ENCODE measurements around the gene CLCN5.

Gene CLCN5

DNA sequence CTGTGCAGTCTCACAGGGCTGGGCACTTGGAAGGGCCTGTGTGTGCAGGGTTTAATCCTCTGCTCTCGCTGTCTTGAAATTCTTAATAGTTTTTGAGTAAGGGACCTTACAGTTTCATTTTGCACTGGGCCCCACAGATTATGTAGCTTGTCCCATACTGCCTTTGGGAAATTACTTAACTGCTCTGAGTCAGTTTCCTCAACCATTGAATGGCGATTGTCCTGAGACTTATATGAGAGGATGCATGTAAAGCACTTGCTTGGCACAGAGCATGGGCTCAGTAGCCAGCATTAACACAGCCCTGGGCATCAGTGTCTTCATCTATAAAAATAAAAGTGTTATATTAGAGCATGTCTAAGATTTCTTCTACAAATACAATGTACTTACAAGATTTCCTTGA lies 55.8 kb downstream of the CLCN5 start:
- no peaks in the 10 kb centered on the region for H3K4me1 ChIP-seq (ENCODE audit: control extremely low read depth in 1 of 4, control insufficient read depth in 4 of 4, insufficient read depth in 4 of 4, low read length in 3 of 4)
- H3K4me3 ChIP-seq (ENCODE audit: control insufficient read depth in 1 of 7, extremely low read depth in 1 of 7, insufficient read depth in 4 of 7, low read depth in 2 of 7, low read length in 6 of 7): no peak overlapping the region
- CTCF ChIA-PET: no interaction called here
- WGBS (ENCODE audit: insufficient coverage): 67% methylated on average over 1 of the region's 2 CpGs
- no peak overlapping the region for H3K27ac ChIP-seq (ENCODE audit: insufficient read depth in 1 of 2, low read depth in 1 of 2, low read length in 2 of 2, poor library complexity in 1 of 2, severe bottlenecking in 2 of 2)
- H3K36me3 ChIP-seq (ENCODE audit: control insufficient read depth in 4 of 4, insufficient read depth in 4 of 4, low read length in 3 of 4): no peaks in the 10 kb centered on the region
- no peak for DNase-seq
- H3K27me3 ChIP-seq (replicated peaks in 2 of 5; ENCODE audit: control insufficient read depth in 4 of 5, insufficient read depth in 5 of 5, low read length in 4 of 5): peaks cover 0 to 6% (median 0%) of the 10 kb centered on the region in 5 experiments
- POLR2A ChIA-PET: no interaction called here
- H3K9me3 ChIP-seq (ENCODE audit: control extremely low read depth in 1 of 5, control insufficient read depth in 4 of 5, insufficient read depth in 2 of 5, low read depth in 1 of 5, low read length in 4 of 5): no peaks in the 10 kb centered on the region

- Histone ChIP-seq H3K36me3 (ENCODE audit: control insufficient read depth in 4 of 4, insufficient read depth in 4 of 4, low read length in 3 of 4) (no peaks in the 10 kb centered on the region), H3K9me3 (ENCODE audit: control extremely low read depth in 1 of 5, control insufficient read depth in 4 of 5, insufficient read depth in 2 of 5, low read depth in 1 of 5, low read length in 4 of 5) (no peaks in the 10 kb centered on the region), H3K27me3 (replicated peaks in 2 of 5; ENCODE audit: control insufficient read depth in 4 of 5, insufficient read depth in 5 of 5, low read length in 4 of 5) (no peaks in the 10 kb centered on the region), H3K4me1 (ENCODE audit: control extremely low read depth in 1 of 4, control insufficient read depth in 4 of 4, insufficient read depth in 4 of 4, low read length in 3 of 4) (no peaks in the 10 kb centered on the region), H3K4me3 (ENCODE audit: control insufficient read depth in 1 of 7, extremely low read depth in 1 of 7, insufficient read depth in 4 of 7, low read depth in 2 of 7, low read length in 6 of 7) (no peak overlapping the region), H3K27ac (ENCODE audit: insufficient read depth in 1 of 2, low read depth in 1 of 2, low read length in 2 of 2, poor library complexity in 1 of 2, severe bottlenecking in 2 of 2) (no peak overlapping the region)
- no peak for DNase-seq
- ChIA-PET POLR2A (no interaction called here), CTCF (no interaction called here)
- no CpG with 5 or more reads among the region's 3 CpGs for WGBS (ENCODE audit: insufficient coverage)
Measured at GRCh38 chrX:49986058-49986457, 63.7 kb downstream of the CLCN5 start.

- no peak for DNase-seq
- Histone ChIP-seq H3K4me3 (ENCODE audit: control insufficient read depth in 1 of 7, extremely low read depth in 1 of 7, insufficient read depth in 4 of 7, low read depth in 2 of 7, low read length in 6 of 7) (no peak overlapping the region), H3K27ac (ENCODE audit: insufficient read depth in 1 of 2, low read depth in 1 of 2, low read length in 2 of 2, poor library complexity in 1 of 2, severe bottlenecking in 2 of 2) (no peak overlapping the region), H3K9me3 (ENCODE audit: control extremely low read depth in 1 of 5, control insufficient read depth in 4 of 5, insufficient read depth in 2 of 5, low read depth in 1 of 5, low read length in 4 of 5) (no peaks in the 10 kb centered on the region), H3K36me3 (ENCODE audit: control insufficient read depth in 4 of 4, insufficient read depth in 4 of 4, low read length in 3 of 4) (no peaks in the 10 kb centered on the region), H3K4me1 (ENCODE audit: control extremely low read depth in 1 of 4, control insufficient read depth in 4 of 4, insufficient read depth in 4 of 4, low read length in 3 of 4) (no peaks in the 10 kb centered on the region), H3K27me3 (replicated peaks in 2 of 5; ENCODE audit: control insufficient read depth in 4 of 5, insufficient read depth in 5 of 5, low read length in 4 of 5) (peaks cover 0 to 4% (median 0%) of the 10 kb centered on the region in 5 experiments)
- 100% methylated on average over 1 of the region's 2 CpGs for WGBS (ENCODE audit: insufficient coverage)
- ChIA-PET POLR2A (no interaction called here), CTCF (no interaction called here)
Measured at GRCh38 chrX:49987651-49988050, 65.3 kb downstream of the CLCN5 start.

GRCh38 chrX:49988143-49988542 lies 65.7 kb downstream of the CLCN5 start:
- 64% methylated on average over 3 of the region's 5 CpGs for WGBS (ENCODE audit: insufficient coverage)
- ChIA-PET CTCF (no interaction called here), POLR2A (no interaction called here)
- peaks cover 0 to 4% (median 0%) of the 10 kb centered on the region in 5 experiments for H3K27me3 ChIP-seq (replicated peaks in 2 of 5; ENCODE audit: control insufficient read depth in 4 of 5, insufficient read depth in 5 of 5, low read length in 4 of 5)
- H3K4me3 ChIP-seq (ENCODE audit: control insufficient read depth in 1 of 7, extremely low read depth in 1 of 7, insufficient read depth in 4 of 7, low read depth in 2 of 7, low read length in 6 of 7): no peak overlapping the region
- H3K36me3 ChIP-seq (ENCODE audit: control insufficient read depth in 4 of 4, insufficient read depth in 4 of 4, low read length in 3 of 4): no peaks in the 10 kb centered on the region
- no peaks in the 10 kb centered on the region for H3K4me1 ChIP-seq (ENCODE audit: control extremely low read depth in 1 of 4, control insufficient read depth in 4 of 4, insufficient read depth in 4 of 4, low read length in 3 of 4)
- no peaks in the 10 kb centered on the region for H3K9me3 ChIP-seq (ENCODE audit: control extremely low read depth in 1 of 5, control insufficient read depth in 4 of 5, insufficient read depth in 2 of 5, low read depth in 1 of 5, low read length in 4 of 5)
- DNase-seq: no peak
- H3K27ac ChIP-seq (ENCODE audit: insufficient read depth in 1 of 2, low read depth in 1 of 2, low read length in 2 of 2, poor library complexity in 1 of 2, severe bottlenecking in 2 of 2): no peak overlapping the region

DNA sequence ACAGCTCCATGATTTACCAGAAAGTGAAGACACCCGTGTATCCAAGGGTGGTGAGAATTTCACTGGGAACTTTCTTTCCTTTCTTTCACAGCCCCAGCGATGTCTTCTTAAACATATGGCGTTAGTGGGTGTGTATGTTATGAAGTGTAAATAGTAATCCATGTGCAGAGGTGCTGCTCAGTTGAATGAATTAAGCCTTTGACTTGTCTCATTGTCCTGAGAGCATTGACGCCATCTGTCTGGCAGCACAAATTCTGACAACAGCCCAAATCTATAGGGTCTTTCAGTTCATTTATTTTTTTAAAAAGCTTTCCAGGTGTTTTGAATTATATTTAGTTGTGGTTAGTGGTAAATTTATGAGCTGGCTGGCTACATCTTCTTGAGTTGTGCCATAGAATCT lies 69.4 kb downstream of the CLCN5 start:
- peaks cover 0 to 1% (median 0%) of the 10 kb centered on the region in 5 experiments for H3K9me3 ChIP-seq (ENCODE audit: control extremely low read depth in 1 of 5, control insufficient read depth in 4 of 5, insufficient read depth in 2 of 5, low read depth in 1 of 5, low read length in 4 of 5)
- WGBS (ENCODE audit: insufficient coverage): no CpG with 5 or more reads among the region's 4 CpGs
- peaks cover 0 to 4% (median 0%) of the 10 kb centered on the region in 5 experiments for H3K27me3 ChIP-seq (replicated peaks in 2 of 5; ENCODE audit: control insufficient read depth in 4 of 5, insufficient read depth in 5 of 5, low read length in 4 of 5)
- ChIA-PET POLR2A (no interaction called here), CTCF (no interaction called here)
- no peaks in the 10 kb centered on the region for H3K36me3 ChIP-seq (ENCODE audit: control insufficient read depth in 4 of 4, insufficient read depth in 4 of 4, low read length in 3 of 4)
- H3K4me1 ChIP-seq (ENCODE audit: control extremely low read depth in 1 of 4, control insufficient read depth in 4 of 4, insufficient read depth in 4 of 4, low read length in 3 of 4): no peaks in the 10 kb centered on the region
- H3K27ac ChIP-seq (ENCODE audit: insufficient read depth in 1 of 2, low read depth in 1 of 2, low read length in 2 of 2, poor library complexity in 1 of 2, severe bottlenecking in 2 of 2): no peak overlapping the region
- H3K4me3 ChIP-seq (ENCODE audit: control insufficient read depth in 1 of 7, extremely low read depth in 1 of 7, insufficient read depth in 4 of 7, low read depth in 2 of 7, low read length in 6 of 7): no peak overlapping the region
- no peak for DNase-seq

DNA sequence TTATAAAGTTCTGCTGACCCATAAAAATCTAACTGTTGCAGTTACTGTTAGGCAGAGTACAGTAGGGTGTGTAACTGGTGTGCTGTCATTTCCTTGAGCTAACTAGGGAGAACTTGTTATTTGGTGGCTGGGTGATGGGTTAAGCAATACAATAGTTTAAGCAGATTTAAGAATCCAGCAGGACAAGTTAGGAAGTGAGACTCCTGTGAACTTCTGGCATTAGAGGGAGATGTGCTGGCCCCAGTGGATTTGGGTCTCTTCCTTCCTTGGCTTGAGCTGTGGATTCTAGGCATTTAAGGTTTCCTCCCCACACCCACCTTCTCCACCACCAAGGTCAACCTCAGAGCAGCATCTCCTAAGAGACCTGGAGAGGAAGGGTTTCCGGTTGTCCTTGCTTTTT lies 70.5 kb downstream of the CLCN5 start:
- no peaks in the 10 kb centered on the region for H3K36me3 ChIP-seq (ENCODE audit: control insufficient read depth in 4 of 4, insufficient read depth in 4 of 4, low read length in 3 of 4)
- H3K27ac ChIP-seq (ENCODE audit: insufficient read depth in 1 of 2, low read depth in 1 of 2, low read length in 2 of 2, poor library complexity in 1 of 2, severe bottlenecking in 2 of 2): no peak overlapping the region
- ChIA-PET POLR2A (no interaction called here), CTCF (no interaction called here)
- DNase-seq: no peak
- H3K4me3 ChIP-seq (ENCODE audit: control insufficient read depth in 1 of 7, extremely low read depth in 1 of 7, insufficient read depth in 4 of 7, low read depth in 2 of 7, low read length in 6 of 7): no peak overlapping the region
- peaks cover 0 to 1% (median 0%) of the 10 kb centered on the region in 5 experiments for H3K9me3 ChIP-seq (ENCODE audit: control extremely low read depth in 1 of 5, control insufficient read depth in 4 of 5, insufficient read depth in 2 of 5, low read depth in 1 of 5, low read length in 4 of 5)
- H3K27me3 ChIP-seq (replicated peaks in 2 of 5; ENCODE audit: control insufficient read depth in 4 of 5, insufficient read depth in 5 of 5, low read length in 4 of 5): peaks cover 0 to 4% (median 0%) of the 10 kb centered on the region in 5 experiments
- no peaks in the 10 kb centered on the region for H3K4me1 ChIP-seq (ENCODE audit: control extremely low read depth in 1 of 4, control insufficient read depth in 4 of 4, insufficient read depth in 4 of 4, low read length in 3 of 4)
- no CpG with 5 or more reads among the region's 1 CpG for WGBS (ENCODE audit: insufficient coverage)

DNA sequence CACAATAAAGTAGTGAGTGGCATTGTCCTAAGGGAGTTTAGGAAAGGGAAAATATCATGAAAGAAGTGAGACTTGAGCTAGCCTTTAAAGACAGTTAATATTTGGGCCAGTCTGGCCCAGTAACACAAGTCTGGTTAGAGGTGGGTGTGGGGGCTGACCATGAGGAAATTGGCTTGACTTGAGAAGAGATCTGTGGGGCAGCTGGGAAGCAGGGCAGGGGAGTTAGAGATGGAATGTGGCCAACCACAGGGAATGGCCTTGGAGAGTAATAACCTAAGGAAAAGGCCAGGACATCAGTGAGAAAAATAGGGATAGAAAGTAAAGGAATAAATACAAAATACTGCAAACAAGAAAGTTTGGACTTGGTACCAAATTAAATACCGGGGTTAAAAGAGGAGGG lies 71.3 kb downstream of the CLCN5 start:
- H3K4me3 ChIP-seq (ENCODE audit: control insufficient read depth in 1 of 7, extremely low read depth in 1 of 7, insufficient read depth in 4 of 7, low read depth in 2 of 7, low read length in 6 of 7): no peak overlapping the region
- CTCF ChIA-PET: no interaction called here
- H3K9me3 ChIP-seq (ENCODE audit: control extremely low read depth in 1 of 5, control insufficient read depth in 4 of 5, insufficient read depth in 2 of 5, low read depth in 1 of 5, low read length in 4 of 5): peaks cover 0 to 1% (median 0%) of the 10 kb centered on the region in 5 experiments
- H3K27ac ChIP-seq (ENCODE audit: insufficient read depth in 1 of 2, low read depth in 1 of 2, low read length in 2 of 2, poor library complexity in 1 of 2, severe bottlenecking in 2 of 2): no peak overlapping the region
- WGBS (ENCODE audit: insufficient coverage): 82% methylated on average over 1 of the region's 1 CpG
- H3K27me3 ChIP-seq (replicated peaks in 2 of 5; ENCODE audit: control insufficient read depth in 4 of 5, insufficient read depth in 5 of 5, low read length in 4 of 5): peaks cover 0 to 4% (median 0%) of the 10 kb centered on the region in 5 experiments
- no peaks in the 10 kb centered on the region for H3K36me3 ChIP-seq (ENCODE audit: control insufficient read depth in 4 of 4, insufficient read depth in 4 of 4, low read length in 3 of 4)
- no peaks in the 10 kb centered on the region for H3K4me1 ChIP-seq (ENCODE audit: control extremely low read depth in 1 of 4, control insufficient read depth in 4 of 4, insufficient read depth in 4 of 4, low read length in 3 of 4)
- POLR2A ChIA-PET: no interaction called here
- no peak for DNase-seq

Measured in common myeloid progenitor, CD34-positive (primary cell).